CD14-positive monocyte (primary cell): ENCODE results near the gene ROBO2. TPM values are rescaled to one million over a fixed set of nuclear protein-coding genes. Genes with fewer than 3 reads are reported as not detected.

Experiments used
- DNase-seq, 3 donors: peaks; one replicate each; pipeline ENCODE4 v3.0.0-alpha.2; 2011 to 2022
- H2AFZ ChIP-seq: 2 replicates; pipeline ENCODE4 v1.6.0; 2012; ENCODE audit warnings: mild to moderate bottlenecking, low read depth, low read length, inconsistent platforms; ENCODE audit not compliant: insufficient read depth, poor library complexity, severe bottlenecking
- H3K27ac ChIP-seq, 2 donors: 1 replicate in 1 of 2; 2 replicates in 1 of 2; pipeline ENCODE4 v1.5.1; 2012 to 2013; ENCODE audit warnings: low read length in 2 of 2, control low read depth in 1 of 2, inconsistent platforms in 1 of 2, low read depth in 1 of 2, mild to moderate bottlenecking in 1 of 2
- H3K27me3 ChIP-seq, 2 donors: one replicate each; pipeline versions ENCODE4 v1.6.0 to v1.6.1; 2011 to 2013; ENCODE audit warnings: low read length in 2 of 2; ENCODE audit not compliant: control insufficient read depth in 2 of 2, insufficient read depth in 2 of 2
- H3K36me3 ChIP-seq, 2 donors: replicated peaks in 1 of 2; 1 replicate in 1 of 2; 2 replicates in 1 of 2; pipeline versions ENCODE4 v1.5.1 to v1.6.1; 2012 to 2013; ENCODE audit warnings: low read length in 2 of 2, control low read depth in 1 of 2, inconsistent platforms in 1 of 2, mild to moderate bottlenecking in 1 of 2; ENCODE audit not compliant: insufficient read depth in 2 of 2, control insufficient read depth in 1 of 2
- H3K4me1 ChIP-seq, 2 donors: 1 replicate in 1 of 2; 2 replicates in 1 of 2; pipeline versions ENCODE4 v1.5.1 to v1.6.1; 2012 to 2013; ENCODE audit warnings: low read length in 2 of 2, control low read depth in 1 of 2, inconsistent platforms in 1 of 2, mild to moderate bottlenecking in 1 of 2, moderate library complexity in 1 of 2; ENCODE audit not compliant: insufficient read depth in 2 of 2, control insufficient read depth in 1 of 2
- H3K4me2 ChIP-seq: replicated peaks from 2 replicates; pipeline ENCODE3; 2012; ENCODE audit warnings: low read length, moderate library complexity, mild to moderate bottlenecking; ENCODE audit not compliant: poor library complexity, severe bottlenecking; ENCODE audit errors: extremely low read depth
- H3K4me3 ChIP-seq, 3 experiments: fragments of 200-600 bp in 1 of 3; sonication (generic) in 1 of 3; replicated peaks in 1 of 3; 1 replicate in 2 of 3; 2 replicates in 1 of 3; pipeline ENCODE4 v1.5.1; 2011 to 2013; ENCODE audit warnings: low read length in 3 of 3, mild to moderate bottlenecking in 3 of 3, control low read depth in 2 of 3, low read depth in 2 of 3, inconsistent platforms in 1 of 3, moderate library complexity in 1 of 3
- H3K79me2 ChIP-seq: 2 replicates; pipeline ENCODE4 v1.6.0; 2012; ENCODE audit warnings: mild to moderate bottlenecking, control low read depth, inconsistent platforms, low read length, moderate library complexity; ENCODE audit not compliant: insufficient read depth
- H3K9ac ChIP-seq: 2 replicates; pipeline ENCODE4 v1.6.0; 2017; ENCODE audit warnings: low read length, mild to moderate bottlenecking; ENCODE audit not compliant: insufficient read depth, poor library complexity, severe bottlenecking
- H3K9me3 ChIP-seq, 2 donors: replicated peaks in 1 of 2; 1 replicate in 1 of 2; 2 replicates in 1 of 2; pipeline versions ENCODE4 v1.5.1 to v1.6.1; 2012 to 2013; ENCODE audit warnings: low read length in 2 of 2, control low read depth in 1 of 2; ENCODE audit not compliant: control insufficient read depth in 1 of 2, insufficient read depth in 1 of 2
- H4K20me1 ChIP-seq: 2 replicates; pipeline ENCODE4 v1.6.0; 2012; ENCODE audit warnings: mild to moderate bottlenecking, low read length, control low read depth, moderate library complexity; ENCODE audit not compliant: insufficient read depth
- H3K27ac Mint-ChIP-seq, 7 donors: one replicate each; pipeline ENCODE4 v1.8.0; 2020; ENCODE audit warnings: mild to moderate bottlenecking in 7 of 7, mixed read lengths in 7 of 7, moderate library complexity in 6 of 7, inconsistent platforms in 2 of 7
- H3K27me3 Mint-ChIP-seq, 3 donors: one replicate each; pipeline ENCODE4 v1.8.0; 2021 to 2022; ENCODE audit warnings: low read depth in 3 of 3, mild to moderate bottlenecking in 3 of 3, mixed read lengths in 3 of 3, moderate library complexity in 3 of 3, inconsistent platforms in 1 of 3
- H3K36me3 Mint-ChIP-seq, 2 donors: one replicate each; pipeline ENCODE4 v1.8.0; 2020; ENCODE audit warnings: mixed read lengths in 2 of 2, inconsistent platforms in 1 of 2, mild to moderate bottlenecking in 1 of 2
- H3K4me1 Mint-ChIP-seq: one replicate; pipeline ENCODE4 v1.8.0; 2020; ENCODE audit warnings: mild to moderate bottlenecking, mixed read lengths
- H3K4me3 Mint-ChIP-seq, 2 donors: one replicate each; pipeline ENCODE4 v1.8.0; 2020; ENCODE audit warnings: mild to moderate bottlenecking in 2 of 2, mixed read lengths in 2 of 2, moderate library complexity in 1 of 2
- H3K9me3 Mint-ChIP-seq, 7 donors: one replicate each; pipeline ENCODE4 v1.8.0; 2020 to 2022; ENCODE audit warnings: mixed read lengths in 7 of 7, mild to moderate bottlenecking in 6 of 7, moderate library complexity in 6 of 7, inconsistent platforms in 2 of 7
- WGBS: methylation state at CpG from one replicate; pipeline ENCODE4 v1.1.5; 2013; ENCODE audit warnings: missing lambda C conversion rate; ENCODE audit not compliant: insufficient coverage; 5-methylcytosine and 5-hydroxymethylcytosine counted together
- intact Hi-C, 2 donors: fragments of 100-400 bp; cut with micrococcal nuclease; formaldehyde crosslinking; loops; one replicate each; pipeline versions ENCODE4 v1.15.0 to v1.15.1; 2023
- polyA plus RNA-seq, 3 donors: library from polyadenylated mRNA; depleted of rRNA in 1 of 3; unstranded in 2 of 3; stranded (reverse) in 1 of 3; fragments of 300-500 nt in 2 of 3; fragments of >200 nt in 1 of 3; fragmentation: Illumina TruSeq in 2 of 3; gene quantifications; 1 replicate in 2 of 3; 2 replicates in 1 of 3; pipeline ENCODE4 v1.2.3, GENCODE V29; 2012 to 2021
- TF ChIP-seq, protein P1 (sequence below): fragments of 200-600 bp; IDR thresholded peaks from one replicate; pipeline ENCODE4 v1.8.0; 2022; ENCODE audit warnings: antibody characterized with exemption, mild to moderate bottlenecking

The ROBO2 gene
- polyA plus RNA-seq, 3 donors, result not detected

DNA sequence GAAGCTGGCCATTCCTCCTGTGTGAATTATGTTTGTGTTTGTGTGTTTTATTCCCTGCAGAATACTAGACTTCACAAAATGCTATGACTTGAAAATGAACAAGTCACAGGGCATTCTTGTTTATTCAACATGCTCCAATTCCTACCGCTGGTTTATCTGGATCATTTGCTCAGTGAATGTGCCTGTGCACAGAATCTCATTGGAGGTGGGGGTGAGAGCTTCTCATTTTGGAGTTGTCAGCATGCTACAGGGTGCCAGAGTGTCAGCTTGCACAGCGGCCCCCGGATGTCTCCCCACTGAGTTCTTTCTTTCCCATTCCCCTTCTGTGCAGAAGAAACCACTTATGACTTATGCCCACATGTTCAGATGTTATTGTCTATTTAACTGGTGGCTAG is 428.7 kb downstream of the ROBO2 start:
- H3K9me3 Mint-ChIP-seq, result peaks cover 0 to 6% (median 3%) of the 10 kb centered on the region in 7 donors
- intact Hi-C loops, result no loop called here

DNA sequence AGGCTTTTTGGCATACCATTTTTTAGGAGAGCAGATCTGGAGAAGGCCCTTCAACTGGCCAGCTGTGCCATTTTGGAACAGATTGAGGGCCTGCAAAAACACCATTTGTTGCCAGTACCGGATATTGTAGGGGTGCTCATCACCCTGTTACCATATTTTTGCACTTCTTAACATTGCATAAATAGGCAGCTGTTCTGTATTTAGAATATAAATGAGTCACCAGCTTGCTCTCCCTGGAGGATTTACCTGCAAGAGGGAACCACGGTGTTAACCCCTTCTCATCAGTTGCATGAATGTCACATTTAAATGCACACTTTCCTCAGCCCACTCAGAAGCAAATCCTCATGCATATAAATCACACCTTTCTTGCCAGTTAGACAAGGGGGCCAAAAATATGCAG is 435.6 kb downstream of the ROBO2 start:
- Histone ChIP-seq H3K27ac (no peak overlapping the region), H3K4me2 (no peak overlapping the region), H3K9me3 (no peaks in the 10 kb centered on the region), H3K27me3 (no peaks in the 10 kb centered on the region), H3K4me3 (no peak overlapping the region), H3K4me1 (no peaks in the 10 kb centered on the region), H3K79me2 (no peaks in the 10 kb centered on the region), H4K20me1 (no peaks in the 10 kb centered on the region), H3K9ac (no peak overlapping the region), H3K36me3 (no peaks in the 10 kb centered on the region), H2AFZ (no peak overlapping the region)
- H3K4me1 Mint-ChIP-seq, result no peaks in the 10 kb centered on the region
- H3K27me3 Mint-ChIP-seq, result no peaks in the 10 kb centered on the region
- intact Hi-C loops, result no loop called here
- H3K36me3 Mint-ChIP-seq, result no peaks in the 10 kb centered on the region
- 17% methylated on average over 1 of the region's 2 CpGs for WGBS
- H3K27ac Mint-ChIP-seq, result no peak overlapping the region
- H3K9me3 Mint-ChIP-seq, result peaks cover 0 to 7% (median 3%) of the 10 kb centered on the region in 7 donors
- no peak for DNase-seq
- TF ChIP-seq, protein P1, sequence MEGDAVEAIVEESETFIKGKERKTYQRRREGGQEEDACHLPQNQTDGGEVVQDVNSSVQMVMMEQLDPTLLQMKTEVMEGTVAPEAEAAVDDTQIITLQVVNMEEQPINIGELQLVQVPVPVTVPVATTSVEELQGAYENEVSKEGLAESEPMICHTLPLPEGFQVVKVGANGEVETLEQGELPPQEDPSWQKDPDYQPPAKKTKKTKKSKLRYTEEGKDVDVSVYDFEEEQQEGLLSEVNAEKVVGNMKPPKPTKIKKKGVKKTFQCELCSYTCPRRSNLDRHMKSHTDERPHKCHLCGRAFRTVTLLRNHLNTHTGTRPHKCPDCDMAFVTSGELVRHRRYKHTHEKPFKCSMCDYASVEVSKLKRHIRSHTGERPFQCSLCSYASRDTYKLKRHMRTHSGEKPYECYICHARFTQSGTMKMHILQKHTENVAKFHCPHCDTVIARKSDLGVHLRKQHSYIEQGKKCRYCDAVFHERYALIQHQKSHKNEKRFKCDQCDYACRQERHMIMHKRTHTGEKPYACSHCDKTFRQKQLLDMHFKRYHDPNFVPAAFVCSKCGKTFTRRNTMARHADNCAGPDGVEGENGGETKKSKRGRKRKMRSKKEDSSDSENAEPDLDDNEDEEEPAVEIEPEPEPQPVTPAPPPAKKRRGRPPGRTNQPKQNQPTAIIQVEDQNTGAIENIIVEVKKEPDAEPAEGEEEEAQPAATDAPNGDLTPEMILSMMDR, result no peak
- H3K4me3 Mint-ChIP-seq, result no peak overlapping the region

More for the DNA sequence above, 428.7 kb downstream of the ROBO2 start:
- DNase-seq, result no peak
- H3K9ac ChIP-seq, result no peak overlapping the region
- H3K4me2 ChIP-seq, result no peak overlapping the region
- H3K9me3 ChIP-seq, result no peaks in the 10 kb centered on the region
- no peaks in the 10 kb centered on the region for H3K36me3 Mint-ChIP-seq
- no peak overlapping the region for H2AFZ ChIP-seq
- no peak overlapping the region for H3K27ac ChIP-seq
- no peaks in the 10 kb centered on the region for H3K27me3 ChIP-seq
- no peaks in the 10 kb centered on the region for H3K4me1 ChIP-seq
- no peaks in the 10 kb centered on the region for H4K20me1 ChIP-seq
- TF ChIP-seq, protein P1, result no peak
- 86% methylated on average over 2 of the region's 3 CpGs for WGBS
- H3K4me3 ChIP-seq, result no peak overlapping the region
- H3K79me2 ChIP-seq, result no peaks in the 10 kb centered on the region
- no peaks in the 10 kb centered on the region for H3K27me3 Mint-ChIP-seq
- no peaks in the 10 kb centered on the region for H3K4me1 Mint-ChIP-seq
- no peaks in the 10 kb centered on the region for H3K36me3 ChIP-seq
- H3K27ac Mint-ChIP-seq, result no peak overlapping the region
- no peak overlapping the region for H3K4me3 Mint-ChIP-seq
